HG02678 (cell line): ENCODE results near the gene PRICKLE2.

ENCODE experiments used
- ATAC-seq: cut with Tn5 transposase; IDR thresholded peaks from one replicate; pipeline ENCODE4 v1.9.1; 2021; ENCODE audit warnings: mild to moderate bottlenecking, moderate library complexity; ENCODE audit not compliant: unreplicated experiment

Gene PRICKLE2

GRCh38 chr3:64053581-64053980 lies 171.7 kb downstream of the PRICKLE2 start:
- no peak for ATAC-seq

- ATAC-seq = no peak
Measured at GRCh38 chr3:64053117-64053516, 172.1 kb downstream of the PRICKLE2 start.

- no peak for ATAC-seq
Measured at GRCh38 chr3:64049832-64050231, 175.4 kb downstream of the PRICKLE2 start.

- ATAC-seq = no peak
Measured at GRCh38 chr3:64049136-64049535, 176.1 kb downstream of the PRICKLE2 start.

GRCh38 chr3:64048631-64049061 lies 176.6 kb downstream of the PRICKLE2 start:
- ATAC-seq = no peak

DNA sequence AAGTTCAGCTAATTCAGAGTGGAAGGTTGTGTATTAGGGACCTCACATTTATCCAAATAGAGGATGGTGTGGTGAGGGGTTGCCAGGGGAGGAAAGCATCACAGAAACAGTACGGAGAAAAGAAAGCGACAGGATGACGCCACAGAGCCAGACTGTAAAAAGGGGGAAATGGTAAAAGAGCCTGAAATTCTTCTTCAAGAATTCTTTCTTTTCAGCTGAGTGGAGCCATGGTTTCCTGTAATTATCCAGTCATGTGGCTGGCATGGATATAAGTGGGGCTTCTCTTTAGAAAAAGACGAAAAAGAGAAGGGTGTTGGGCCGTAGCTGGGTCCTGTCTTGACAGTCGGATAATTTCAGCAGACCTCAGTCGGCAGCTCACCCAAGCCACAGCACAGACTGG lies 177.5 kb downstream of the PRICKLE2 start:
- ATAC-seq = no peak

DNA sequence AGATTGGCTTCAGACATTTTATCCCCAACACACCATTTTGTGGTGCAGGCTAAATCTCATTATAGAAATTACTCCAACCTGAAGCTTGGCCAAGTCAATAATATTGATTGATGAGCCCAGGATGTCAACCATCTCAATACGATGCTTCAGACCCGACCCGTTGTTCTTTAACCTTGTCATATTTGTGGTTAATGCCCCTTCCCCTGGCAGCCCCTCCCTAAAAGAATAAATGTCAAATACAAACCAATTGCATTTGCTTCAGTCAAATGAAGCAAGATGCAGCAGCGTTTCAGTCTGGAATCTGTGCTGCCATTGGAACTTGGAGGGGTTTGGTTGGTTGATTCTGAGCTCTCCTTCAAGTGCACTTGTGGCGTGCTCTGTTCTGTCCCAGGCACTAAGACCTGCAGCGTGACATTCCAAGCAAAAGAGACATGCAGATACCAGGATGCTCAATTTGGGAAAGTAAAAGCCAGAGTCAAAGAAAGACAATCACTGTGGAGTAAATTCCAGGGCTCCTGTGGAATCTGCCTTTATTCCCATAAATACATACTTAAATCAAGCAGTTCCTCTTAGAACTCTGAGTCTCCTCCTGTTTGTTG lies 178.2 kb downstream of the PRICKLE2 start:
- ATAC-seq = no peak

- no peak for ATAC-seq
Measured at GRCh38 chr3:64046592-64046991, 178.7 kb downstream of the PRICKLE2 start.

- ATAC-seq = no peak
Measured at GRCh38 chr3:64042952-64043351, 182.3 kb downstream of the PRICKLE2 start.
